Ascending aorta (tissue), 2 donors: Measurements from ENCODE around the gene SLC4A1. TPM values are rescaled to one million over a fixed set of nuclear protein-coding genes. Genes with fewer than 3 reads are reported as not detected.

Experiments used
- DNase-seq, 2 donors: peaks; one replicate each; pipeline ENCODE4 v3.0.0-alpha.2; 2019; ENCODE audit warnings: low spot score in 2 of 2
- H3K27ac ChIP-seq, 2 donors: fragments of 200-600 bp; sonication (generic); one replicate each; pipeline ENCODE4 v1.5.1; 2016 to 2017; ENCODE audit warnings: mild to moderate bottlenecking in 1 of 2
- H3K27me3 ChIP-seq: fragments of 200-600 bp; sonication (generic); one replicate; pipeline ENCODE4 v1.5.1; 2017
- H3K36me3 ChIP-seq, 2 donors: fragments of 200-600 bp; sonication (generic); one replicate each; pipeline ENCODE4 v1.5.1; 2016
- H3K4me1 ChIP-seq, 2 donors: fragments of 200-600 bp; sonication (generic); one replicate each; pipeline ENCODE4 v1.5.1; 2016 to 2017; ENCODE audit warnings: mild to moderate bottlenecking in 1 of 2
- H3K4me3 ChIP-seq, 2 donors: fragments of 200-600 bp; sonication (generic); one replicate each; pipeline ENCODE4 v1.5.1; 2016 to 2017; ENCODE audit warnings: mild to moderate bottlenecking in 1 of 2
- H3K9me3 ChIP-seq, 2 donors: fragments of 200-600 bp; sonication (generic); one replicate each; pipeline ENCODE4 v1.5.1; 2016
- CTCF ChIP-seq, 3 experiments: fragments of 200-600 bp in 2 of 3; fragments of 450-650 bp in 1 of 3; sonication (generic) in 2 of 3; IDR thresholded peaks; one replicate each; pipeline ENCODE4 v1.5.1; 2016 to 2019; ENCODE audit warnings: antibody characterized with exemption in 3 of 3, mild to moderate bottlenecking in 1 of 3, moderate library complexity in 1 of 3
- intact Hi-C: fragments of 100-400 bp; cut with DNase I; formaldehyde crosslinking; loops from one replicate; pipeline ENCODE4 v1.15.1; 2023
- total RNA-seq: library from RNA; depleted of rRNA; stranded (reverse); fragments of >200 nt; gene quantifications from one replicate; pipeline ENCODE4 v1.1.0, GENCODE V29; 2016

The SLC4A1 gene
- total RNA-seq, 1 donor from 2014 or later = 2.4 TPM

GRCh38 chr17:44282264-44282663, 14.3 kb upstream of the SLC4A1 start:
- H3K4me1 ChIP-seq = no peaks in the 10 kb centered on the region
- no peak overlapping the region for H3K4me3 ChIP-seq
- intact Hi-C loops = no loop called here
- no peak for DNase-seq
- H3K36me3 ChIP-seq = no peaks in the 10 kb centered on the region
- H3K27ac ChIP-seq = no peak overlapping the region
- H3K9me3 ChIP-seq = no peaks in the 10 kb centered on the region
- H3K27me3 ChIP-seq = no peaks in the 10 kb centered on the region
- TF ChIP-seq CTCF (IDR thresholded peaks at IDR 0.05) = no peak

GRCh38 chr17:44281570-44281969, 13.6 kb upstream of the SLC4A1 start:
- TF ChIP-seq CTCF (IDR thresholded peaks at IDR 0.05) = no peak
- H3K4me3 ChIP-seq = no peak overlapping the region
- H3K27ac ChIP-seq = no peak overlapping the region
- intact Hi-C loops = no loop called here
- H3K4me1 ChIP-seq = no peaks in the 10 kb centered on the region
- no peaks in the 10 kb centered on the region for H3K36me3 ChIP-seq
- no peaks in the 10 kb centered on the region for H3K9me3 ChIP-seq
- no peaks in the 10 kb centered on the region for H3K27me3 ChIP-seq
- DNase-seq = no peak

- Histone ChIP-seq H3K9me3 (no peaks in the 10 kb centered on the region), H3K36me3 (no peaks in the 10 kb centered on the region), H3K4me3 (no peak overlapping the region), H3K27ac (peak overlapping the region in 1 of 2 donors; percentile 1), H3K4me1 (no peaks in the 10 kb centered on the region), H3K27me3 (no peaks in the 10 kb centered on the region)
- intact Hi-C loops = no loop called here
- DNase-seq = no peak
- no peak for TF ChIP-seq CTCF (IDR thresholded peaks at IDR 0.05)
These were observed 12.5 kb upstream of the SLC4A1 start for GRCh38 chr17:44280392-44280937.

- DNase-seq = peak; percentile 54 to 84
- no peaks in the 10 kb centered on the region for H3K36me3 ChIP-seq
- no peaks in the 10 kb centered on the region for H3K9me3 ChIP-seq
- no peak for TF ChIP-seq CTCF (IDR thresholded peaks at IDR 0.05)
- no peaks in the 10 kb centered on the region for H3K4me1 ChIP-seq
- no peaks in the 10 kb centered on the region for H3K27me3 ChIP-seq
- peak overlapping the region in 1 of 2 donors; percentile 18 for H3K27ac ChIP-seq
- no peak overlapping the region for H3K4me3 ChIP-seq
- intact Hi-C loops = no loop called here
These were observed 11.9 kb upstream of the SLC4A1 start for GRCh38 chr17:44279666-44280391.

- intact Hi-C loops = no loop called here
- no peak for DNase-seq
- no peaks in the 10 kb centered on the region for H3K9me3 ChIP-seq
- no peak overlapping the region for H3K4me3 ChIP-seq
- H3K27me3 ChIP-seq = no peaks in the 10 kb centered on the region
- H3K27ac ChIP-seq = peak overlapping the region in 1 of 2 donors; percentile 18
- TF ChIP-seq CTCF (IDR thresholded peaks at IDR 0.05) = no peak
- no peaks in the 10 kb centered on the region for H3K36me3 ChIP-seq
- no peaks in the 10 kb centered on the region for H3K4me1 ChIP-seq
These were observed 11.4 kb upstream of the SLC4A1 start for GRCh38 chr17:44279346-44279665.
